T-helper 2 cell treated with Interferon-gamma antibody and Interleukin-4, amounts not matched to agents 100 ng/mL and 5 ng/mL, for 36 hours (primary cell): ENCODE measurements around the gene HERC3. TPM values are rescaled to one million over a fixed set of nuclear protein-coding genes. Genes with fewer than 3 reads are reported as not detected.

Source experiments
- intact Hi-C: fragments of 100-400 bp; cut with micrococcal nuclease; formaldehyde crosslinking; loops from one replicate; pipeline ENCODE4 v1.15.1; 2023
- total RNA-seq: library from RNA; stranded (reverse); gene quantifications from 2 replicates; pipeline ENCODE4 v1.2.3, GENCODE V29; 2022

HERC3 gene
- total RNA-seq, 1 donor from 2014 or later = 32.7 TPM

GRCh38 chr4:88709989-88710388 lies 117.7 kb downstream of the HERC3 start:
- intact Hi-C loops = no loop called here

GRCh38 chr4:88713782-88714181 lies 121.5 kb downstream of the HERC3 start:
- intact Hi-C loops = no loop called here

GRCh38 chr4:88718098-88718497 lies 125.8 kb downstream of the HERC3 start:
- intact Hi-C loops = no loop called here

- intact Hi-C loops = no loop called here
These were observed 127.1 kb downstream of the HERC3 start for GRCh38 chr4:88719381-88719780.

- intact Hi-C loops = no loop called here
These were observed 128.5 kb downstream of the HERC3 start for GRCh38 chr4:88720451-88721428.

- intact Hi-C loops = no loop called here
These were observed 130.0 kb downstream of the HERC3 start for GRCh38 chr4:88722276-88722780.

- intact Hi-C loops = no loop called here
These were observed 130.5 kb downstream of the HERC3 start for GRCh38 chr4:88722828-88723227.

- intact Hi-C loops = no loop called here
These were observed 132.1 kb downstream of the HERC3 start for GRCh38 chr4:88724406-88724805.

- intact Hi-C loops = no loop called here
These were observed 132.9 kb downstream of the HERC3 start for GRCh38 chr4:88725143-88725542.

- intact Hi-C loops = no loop called here
These were observed 133.7 kb downstream of the HERC3 start for GRCh38 chr4:88725986-88726385.

- intact Hi-C loops = no loop called here
These were observed 135.9 kb downstream of the HERC3 start for GRCh38 chr4:88728146-88728545.

- intact Hi-C loops = no loop called here
These were observed 137.0 kb downstream of the HERC3 start for GRCh38 chr4:88729146-88729760.

GRCh38 chr4:88730811-88731210 lies 138.5 kb downstream of the HERC3 start:
- intact Hi-C loops = no loop called here

- intact Hi-C loops = no loop called here
These were observed 139.1 kb downstream of the HERC3 start for GRCh38 chr4:88731381-88731780.

- intact Hi-C loops = no loop called here
These were observed 140.6 kb downstream of the HERC3 start for GRCh38 chr4:88732714-88733368.

- intact Hi-C loops = no loop called here
These were observed 142.2 kb downstream of the HERC3 start for GRCh38 chr4:88734403-88734949.

- intact Hi-C loops = no loop called here
These were observed 143.3 kb downstream of the HERC3 start for GRCh38 chr4:88735564-88735963.

GRCh38 chr4:88736264-88736663 lies 144.0 kb downstream of the HERC3 start:
- intact Hi-C loops = no loop called here

- intact Hi-C loops = no loop called here
These were observed 145.1 kb downstream of the HERC3 start for GRCh38 chr4:88737307-88737941.

- intact Hi-C loops = no loop called here
These were observed 145.9 kb downstream of the HERC3 start for GRCh38 chr4:88738180-88738579.

- intact Hi-C loops = no loop called here
These were observed 150.3 kb downstream of the HERC3 start for GRCh38 chr4:88742561-88742960.
